PFSK-1 (cell line): ENCODE data around the gene DBT.

Experiments used
- FOXP2 ChIP-seq: optimal IDR thresholded peaks from 2 replicates; pipeline ENCODE3; 2011; ENCODE audit warnings: borderline replicate concordance, control low read depth, inconsistent platforms; ENCODE audit not compliant: insufficient read depth; ENCODE audit errors: extremely low read length, extremely low read depth
- POLR2AphosphoS5 ChIP-seq: IDR thresholded peaks from 2 replicates; pipeline ENCODE4 v1.6.1; 2012; ENCODE audit warnings: low read depth, mild to moderate bottlenecking, control low read depth, low read length, moderate library complexity
- REST ChIP-seq, 2 experiments: IDR thresholded peaks; 2 replicates each; pipeline versions ENCODE4 v1.6.1 to v1.8.0; 2011 to 2012; ENCODE audit warnings: low read depth in 2 of 2, low read length in 2 of 2, control low read depth in 1 of 2, inconsistent platforms in 1 of 2, mild to moderate bottlenecking in 1 of 2, moderate library complexity in 1 of 2; ENCODE audit not compliant: insufficient read depth in 1 of 2
- SIN3A ChIP-seq: IDR thresholded peaks from 2 replicates; pipeline ENCODE4 v1.6.1; 2012; ENCODE audit warnings: mild to moderate bottlenecking, low read length, moderate library complexity, borderline replicate concordance; ENCODE audit not compliant: insufficient read depth
- TAF1 ChIP-seq: IDR thresholded peaks from 2 replicates; pipeline ENCODE4 v1.6.1; 2012; ENCODE audit warnings: low read length, control low read depth, borderline replicate concordance; ENCODE audit not compliant: insufficient read depth

DBT gene

GRCh38 chr1:100246738-100247137, 2.9 kb downstream of the DBT start:
- TF ChIP-seq REST (IDR thresholded peaks at IDR 0.05; ENCODE audit: insufficient read depth in 1 of 2, low read depth in 2 of 2, low read length in 2 of 2): no peak
- no peak for TF ChIP-seq TAF1
- TF ChIP-seq FOXP2: no peak
- no peak for TF ChIP-seq POLR2AphosphoS5
- TF ChIP-seq SIN3A: no peak

- TF ChIP-seq POLR2AphosphoS5 (no peak), SIN3A (no peak), TAF1 (no peak), FOXP2 (no peak), REST (IDR thresholded peaks at IDR 0.05; ENCODE audit: insufficient read depth in 1 of 2, low read depth in 2 of 2, low read length in 2 of 2) (no peak)
These were observed 9.0 kb downstream of the DBT start for GRCh38 chr1:100240631-100241030.

GRCh38 chr1:100239961-100240360, 9.7 kb downstream of the DBT start:
- no peak for TF ChIP-seq TAF1
- no peak for TF ChIP-seq FOXP2
- TF ChIP-seq REST (IDR thresholded peaks at IDR 0.05; ENCODE audit: insufficient read depth in 1 of 2, low read depth in 2 of 2, low read length in 2 of 2): no peak
- TF ChIP-seq SIN3A: no peak
- no peak for TF ChIP-seq POLR2AphosphoS5

GRCh38 chr1:100237091-100237490, 12.5 kb downstream of the DBT start:
- TF ChIP-seq TAF1 (no peak), FOXP2 (no peak), SIN3A (no peak), REST (IDR thresholded peaks at IDR 0.05; ENCODE audit: insufficient read depth in 1 of 2, low read depth in 2 of 2, low read length in 2 of 2) (no peak), POLR2AphosphoS5 (no peak)

- TF ChIP-seq POLR2AphosphoS5 (no peak), TAF1 (no peak), REST (IDR thresholded peaks at IDR 0.05; ENCODE audit: insufficient read depth in 1 of 2, low read depth in 2 of 2, low read length in 2 of 2) (no peak), SIN3A (no peak), FOXP2 (no peak)
These were observed 15.2 kb downstream of the DBT start for GRCh38 chr1:100234432-100234831.
